Measurements from ENCODE around the gene AMHR2.

AMHR2 gene

DNA sequence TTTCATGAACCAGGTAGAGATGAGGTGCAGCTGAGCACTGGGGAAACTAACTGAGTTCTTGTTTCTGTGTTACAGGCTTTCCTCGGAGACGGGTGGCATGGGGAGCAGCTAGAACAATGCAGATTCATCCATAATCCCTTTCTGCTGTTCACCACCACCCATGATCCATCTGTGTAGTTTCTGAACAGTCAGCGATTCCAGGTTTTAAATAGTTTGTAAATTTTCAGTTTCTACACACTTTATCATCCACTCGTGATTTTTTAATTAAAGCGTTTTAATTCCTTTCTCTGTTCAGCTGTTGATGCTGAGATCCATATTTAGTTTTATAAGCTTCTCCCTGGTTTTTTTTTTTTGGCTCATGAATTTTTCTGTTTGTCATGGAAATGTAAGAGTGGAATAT lies 55.7 kb downstream of the AMHR2 start:
- DNase-seq (ENCODE audit: low read depth in 3 of 3, low spot score in 1 of 3) = no peak

- no peak for DNase-seq (ENCODE audit: low read depth in 3 of 3, low spot score in 1 of 3)
Measured at GRCh38 chr12:53480491-53481442, 57.1 kb downstream of the AMHR2 start.
